CD4-positive, alpha-beta T cell (primary cell): Measurements from ENCODE around the gene GCNT3. TPM values are rescaled to one million over a fixed set of nuclear protein-coding genes. Genes with fewer than 3 reads are reported as not detected.

ENCODE experiments used
- ATAC-seq: fragments of 200-7000 bp; cut with Tn5 transposase; one replicate; pipeline ENCODE4 v1.10.0; 2022; ENCODE audit warnings: mild to moderate bottlenecking; ENCODE audit not compliant: poor library complexity
- CTCF ChIA-PET: fragments of 350-600 bp; sonication (Branson Sonifier 250); formaldehyde crosslinking; loops from one replicate; lab custom pipeline; 2021; ENCODE audit warnings: antibody characterized with exemption, inconsistent platforms; lab: Charles Lee
- POLR2A ChIA-PET: fragments of 350-600 bp; sonication (Branson Sonifier 250); formaldehyde crosslinking; loops from one replicate; lab custom pipeline; 2021; ENCODE audit warnings: antibody characterized with exemption, inconsistent platforms; lab: Charles Lee
- DNase-seq, 14 experiments: peaks; one replicate each; pipeline ENCODE4 v3.0.0-alpha.2; 2013 to 2020; ENCODE audit warnings: mixed read lengths in 2 of 14
- H3K27ac ChIP-seq, 2 donors: one replicate each; pipeline versions ENCODE4 v1.5.1 to v1.7.0; 2013; ENCODE audit warnings: low read length in 2 of 2, low read depth in 1 of 2, mild to moderate bottlenecking in 1 of 2
- H3K27me3 ChIP-seq, 2 experiments: 1 replicate in 1 of 2; 2 replicates in 1 of 2; pipeline versions ENCODE4 v1.6.1 to v1.7.0; 2013; ENCODE audit warnings: low read length in 2 of 2, control low read depth in 1 of 2, mild to moderate bottlenecking in 1 of 2, moderate library complexity in 1 of 2; ENCODE audit not compliant: insufficient read depth in 2 of 2, control insufficient read depth in 1 of 2
- H3K36me3 ChIP-seq: one replicate; pipeline ENCODE4 v1.6.1; 2013; ENCODE audit warnings: low read length, control low read depth; ENCODE audit not compliant: insufficient read depth
- H3K4me1 ChIP-seq: one replicate; pipeline ENCODE4 v1.6.1; 2013; ENCODE audit warnings: low read length, control low read depth; ENCODE audit not compliant: insufficient read depth
- H3K4me3 ChIP-seq: one replicate; pipeline ENCODE4 v1.5.1; 2013; ENCODE audit warnings: mild to moderate bottlenecking, low read length, moderate library complexity
- H3K9me3 ChIP-seq, 2 experiments: 1 replicate in 1 of 2; 2 replicates in 1 of 2; pipeline versions ENCODE4 v1.6.1 to v1.7.0; 2013; ENCODE audit warnings: low read length in 2 of 2, mild to moderate bottlenecking in 2 of 2, control low read depth in 1 of 2, moderate library complexity in 1 of 2; ENCODE audit not compliant: control insufficient read depth in 1 of 2, insufficient read depth in 1 of 2
- H3K27ac Mint-ChIP-seq: one replicate; pipeline ENCODE4 v1.8.0; 2020; ENCODE audit warnings: mixed read lengths
- H3K27me3 Mint-ChIP-seq: one replicate; pipeline ENCODE4 v1.8.0; 2021; ENCODE audit warnings: mixed read lengths
- H3K36me3 Mint-ChIP-seq: one replicate; pipeline ENCODE4 v1.8.0; 2021; ENCODE audit warnings: low read depth, mixed read lengths
- H3K4me1 Mint-ChIP-seq: one replicate; pipeline ENCODE4 v1.8.0; 2021; ENCODE audit warnings: low read depth, mixed read lengths
- H3K4me3 Mint-ChIP-seq: one replicate; pipeline ENCODE4 v1.8.0; 2020; ENCODE audit warnings: mild to moderate bottlenecking, mixed read lengths
- H3K9me3 Mint-ChIP-seq: one replicate; pipeline ENCODE4 v1.8.0; 2020; ENCODE audit warnings: mixed read lengths
- CTCF ChIP-seq: fragments of 200-600 bp; IDR thresholded peaks from one replicate; pipeline ENCODE4 v1.8.0; 2022; ENCODE audit warnings: antibody characterized with exemption, mild to moderate bottlenecking
- intact Hi-C, 2 experiments: fragments of 100-400 bp; cut with DNase I in 1 of 2; cut with micrococcal nuclease in 1 of 2; formaldehyde crosslinking; loops; one replicate each; pipeline versions ENCODE4 v1.15.1 to v1.9.0; 2023 to 2025; cut with DNase I, micrococcal nuclease
- total RNA-seq, 174 experiments: library from RNA in 2 of 174; stranded (reverse) in 2 of 174; gene quantifications; one replicate each; pipeline ENCODE4 v1.2.3 and lab custom pipeline; 2021 to 2026

Gene GCNT3
- total RNA-seq, 2 experiments from 2014 or later, result not detected

- no peaks in the 10 kb centered on the region for H3K9me3 ChIP-seq
- H3K4me3 ChIP-seq, result no peak overlapping the region
- H3K4me1 ChIP-seq, result peaks cover 4% of the 10 kb centered on the region
- ChIA-PET CTCF (no interaction called here), POLR2A (no interaction called here)
- Mint-ChIP-seq H3K4me3 (no peak overlapping the region), H3K9me3 (no peaks in the 10 kb centered on the region), H3K27ac (no peak overlapping the region), H3K36me3 (no peaks in the 10 kb centered on the region), H3K4me1 (peaks cover 6% of the 10 kb centered on the region), H3K27me3 (peaks cover 30% of the 10 kb centered on the region)
- H3K27me3 ChIP-seq, result peaks cover 9 to 17% of the 10 kb centered on the region in 2 experiments
- DNase-seq (no peak), ATAC-seq (no peak)
- H3K27ac ChIP-seq, result no peak overlapping the region
- no peak for TF ChIP-seq CTCF
- H3K36me3 ChIP-seq, result no peaks in the 10 kb centered on the region
- intact Hi-C loops, result no loop called here
Observed at GRCh38 chr15:59618406-59618805, 6.8 kb downstream of the GCNT3 start.

- POLR2A ChIA-PET, result no interaction called here
- Histone ChIP-seq H3K4me3 (no peak overlapping the region), H3K4me1 (no peaks in the 10 kb centered on the region), H3K27me3 (peaks cover 9 to 10% of the 10 kb centered on the region in 2 experiments), H3K27ac (no peak overlapping the region), H3K36me3 (no peaks in the 10 kb centered on the region), H3K9me3 (no peaks in the 10 kb centered on the region)
- ATAC-seq (no peak), DNase-seq (peak in 6 of 14 experiments; percentile 3 to 26 (median 13))
- intact Hi-C loops, result no loop called here
- TF ChIP-seq CTCF, result no peak
- Mint-ChIP-seq H3K27ac (no peak overlapping the region), H3K4me1 (no peaks in the 10 kb centered on the region), H3K9me3 (no peaks in the 10 kb centered on the region), H3K36me3 (no peaks in the 10 kb centered on the region), H3K27me3 (peaks cover 17% of the 10 kb centered on the region), H3K4me3 (no peak overlapping the region)
- CTCF ChIA-PET, result no interaction called here
Observed at GRCh38 chr15:59622289-59622688, 10.7 kb downstream of the GCNT3 start.

GRCh38 chr15:59632714-59633113 lies 21.1 kb downstream of the GCNT3 start:
- Histone ChIP-seq H3K4me3 (no peak overlapping the region), H3K36me3 (peaks cover 3% of the 10 kb centered on the region), H3K9me3 (no peaks in the 10 kb centered on the region), H3K27ac (no peak overlapping the region), H3K4me1 (no peaks in the 10 kb centered on the region), H3K27me3 (no peaks in the 10 kb centered on the region)
- ChIA-PET CTCF (no interaction called here), POLR2A (no interaction called here)
- Mint-ChIP-seq H3K27ac (no peak overlapping the region), H3K27me3 (no peaks in the 10 kb centered on the region), H3K9me3 (no peaks in the 10 kb centered on the region), H3K36me3 (peaks cover 18% of the 10 kb centered on the region), H3K4me1 (no peaks in the 10 kb centered on the region), H3K4me3 (no peak overlapping the region)
- intact Hi-C loops, result no loop called here
- TF ChIP-seq CTCF, result no peak
- ATAC-seq, result no peak
- no peak for DNase-seq
